ENCODE results near the gene PICK1.

Gene PICK1

GRCh38 chr22:38068641-38069371, 11.6 kb downstream of the PICK1 start:
- TF ChIP-seq CTCF (IDR thresholded peaks at IDR 0.05; ENCODE audit: low read depth, low read length), result no peak
- DNase-seq (ENCODE audit: low read depth in 2 of 2), result no peak
- no peak overlapping the region for H3K4me3 ChIP-seq (replicated peaks in 1 of 2; ENCODE audit: low read depth in 2 of 2, low read length in 2 of 2)

- peak; percentile 48 to 67 for DNase-seq (ENCODE audit: low read depth in 2 of 2)
- no peak overlapping the region for H3K4me3 ChIP-seq (replicated peaks in 1 of 2; ENCODE audit: low read depth in 2 of 2, low read length in 2 of 2)
- peak; percentile 77 for TF ChIP-seq CTCF (IDR thresholded peaks at IDR 0.05; ENCODE audit: low read depth, low read length)
Observed at GRCh38 chr22:38069372-38070249, 12.4 kb downstream of the PICK1 start.

- TF ChIP-seq CTCF (IDR thresholded peaks at IDR 0.05; ENCODE audit: low read depth, low read length), result no peak
- DNase-seq (ENCODE audit: low read depth in 2 of 2), result no peak
- H3K4me3 ChIP-seq (replicated peaks in 1 of 2; ENCODE audit: low read depth in 2 of 2, low read length in 2 of 2), result no peak overlapping the region
Observed at GRCh38 chr22:38070250-38070921, 13.2 kb downstream of the PICK1 start.

GRCh38 chr22:38071421-38072321, 14.5 kb downstream of the PICK1 start:
- no peak for DNase-seq (ENCODE audit: low read depth in 2 of 2)

GRCh38 chr22:38072322-38073149, 15.3 kb downstream of the PICK1 start:
- no peak for TF ChIP-seq CTCF (IDR thresholded peaks at IDR 0.05; ENCODE audit: low read depth, low read length)
- H3K4me3 ChIP-seq (replicated peaks in 1 of 2; ENCODE audit: low read depth in 2 of 2, low read length in 2 of 2), result no peak overlapping the region
- no peak for DNase-seq (ENCODE audit: low read depth in 2 of 2)

More at GRCh38 chr22:38071421-38072321, 14.5 kb downstream of the PICK1 start:
- no peak for TF ChIP-seq CTCF (IDR thresholded peaks at IDR 0.05; ENCODE audit: low read depth, low read length)
- H3K4me3 ChIP-seq (replicated peaks in 1 of 2; ENCODE audit: low read depth in 2 of 2, low read length in 2 of 2), result no peak overlapping the region

Measured in cardiac fibroblast (primary cell).